Left hindlimb (tissue), 1 donor: ENCODE data around the gene EHMT1.

Experiments used
- DNase-seq: peaks from one replicate; pipeline ENCODE4 v3.0.0-alpha.2; 2018

Gene EHMT1

DNA sequence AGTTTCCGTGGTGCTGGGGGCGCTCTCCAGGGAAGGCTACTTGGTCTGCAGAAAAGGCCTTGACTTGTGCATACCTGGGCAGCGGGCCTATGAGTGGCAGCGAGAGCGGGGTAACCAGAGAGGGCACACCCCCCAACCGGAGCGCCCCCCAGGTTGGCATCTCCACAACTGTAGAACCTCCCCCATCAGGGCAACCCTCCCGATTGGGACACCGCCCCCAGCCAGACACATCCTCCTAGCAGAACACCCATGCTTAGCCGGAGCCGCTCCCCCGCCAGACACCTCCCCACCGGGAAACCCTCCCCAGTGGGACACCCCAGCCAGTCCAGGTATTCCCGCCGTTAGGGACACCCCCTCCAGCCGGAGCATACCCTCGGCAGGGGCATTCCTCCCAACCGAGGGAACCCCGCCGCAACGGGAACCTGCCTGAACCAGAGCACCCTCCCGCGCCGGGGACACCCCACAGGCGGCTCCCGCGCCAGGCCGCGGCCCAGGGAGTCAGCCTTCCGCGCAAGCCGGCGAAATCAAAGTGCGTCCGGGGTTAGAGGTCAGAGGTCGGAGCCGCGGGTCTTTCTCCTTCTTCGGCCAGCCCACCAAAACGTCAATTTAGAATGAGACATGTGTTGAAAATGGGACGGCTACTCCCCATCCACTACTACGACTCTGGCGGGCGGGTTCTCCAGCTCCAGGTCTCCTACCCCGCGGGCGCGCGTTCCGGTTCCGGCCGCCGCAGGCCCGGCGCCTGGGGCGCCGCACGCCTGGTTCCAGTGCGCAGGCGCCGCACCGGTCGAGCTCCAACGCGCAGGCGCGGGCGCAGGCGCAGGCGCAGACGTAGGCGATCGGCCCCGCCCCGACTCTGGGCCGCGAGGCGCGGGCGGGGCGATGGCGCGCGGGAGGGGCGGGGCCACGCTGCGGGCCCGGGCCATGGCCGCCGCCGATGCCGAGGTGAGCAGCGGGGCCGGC lies at the start of gene EHMT1:
Gene EHMT1, plus strand, starts transcription at position 901 of the 963 bp plus-strand sequence. Its CDS starts 24 bp downstream, at position 925.
- peak; percentile 91 for DNase-seq

DNA sequence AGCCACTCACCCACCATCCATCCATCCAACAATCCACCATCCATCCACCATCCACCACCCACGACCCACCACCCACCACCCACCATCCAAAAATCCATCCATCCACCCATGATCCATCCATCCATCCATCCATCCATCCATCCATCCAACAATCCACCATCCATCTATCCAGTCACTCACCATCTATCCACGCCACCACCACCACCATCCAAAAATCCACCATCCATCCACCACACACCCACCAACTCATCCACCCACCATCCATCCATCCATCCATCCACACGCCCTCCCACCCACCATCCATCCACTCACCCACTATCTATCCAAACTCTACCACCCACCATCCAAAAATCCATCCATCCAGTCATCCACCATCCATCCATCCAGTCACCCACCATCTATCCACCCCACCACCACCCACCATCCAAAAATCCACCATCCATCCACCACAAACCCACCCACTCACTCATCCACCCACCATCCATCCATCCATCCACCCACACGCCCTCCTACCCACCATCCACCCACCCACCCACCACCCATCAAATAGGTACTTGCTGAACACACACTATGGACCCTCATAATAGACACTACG lies 49.1 kb upstream of the EHMT1 start:
- DNase-seq: no peak

- no peak for DNase-seq
Observed at GRCh38 chr9:137570566-137570965, 48.2 kb upstream of the EHMT1 start.

- no peak for DNase-seq
Observed at GRCh38 chr9:137574192-137574591, 44.6 kb upstream of the EHMT1 start.

DNA sequence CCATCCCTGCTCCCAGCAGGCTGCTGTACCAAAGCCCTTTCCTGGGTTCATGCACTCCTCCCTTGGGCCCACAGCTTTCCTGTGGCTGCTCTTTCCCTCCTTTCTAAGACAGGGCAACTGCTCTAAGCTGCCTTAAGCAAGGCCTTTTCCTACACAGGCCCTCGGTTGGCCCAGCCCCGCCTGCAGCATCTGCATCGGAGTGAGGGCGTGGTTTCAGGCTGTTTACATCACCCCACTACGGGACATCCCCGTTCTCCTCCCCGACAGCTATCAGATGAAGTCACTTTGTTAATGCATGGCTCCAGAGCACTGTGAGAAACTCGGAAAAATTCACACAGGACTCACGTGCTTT lies 43.5 kb upstream of the EHMT1 start:
- no peak for DNase-seq

DNA sequence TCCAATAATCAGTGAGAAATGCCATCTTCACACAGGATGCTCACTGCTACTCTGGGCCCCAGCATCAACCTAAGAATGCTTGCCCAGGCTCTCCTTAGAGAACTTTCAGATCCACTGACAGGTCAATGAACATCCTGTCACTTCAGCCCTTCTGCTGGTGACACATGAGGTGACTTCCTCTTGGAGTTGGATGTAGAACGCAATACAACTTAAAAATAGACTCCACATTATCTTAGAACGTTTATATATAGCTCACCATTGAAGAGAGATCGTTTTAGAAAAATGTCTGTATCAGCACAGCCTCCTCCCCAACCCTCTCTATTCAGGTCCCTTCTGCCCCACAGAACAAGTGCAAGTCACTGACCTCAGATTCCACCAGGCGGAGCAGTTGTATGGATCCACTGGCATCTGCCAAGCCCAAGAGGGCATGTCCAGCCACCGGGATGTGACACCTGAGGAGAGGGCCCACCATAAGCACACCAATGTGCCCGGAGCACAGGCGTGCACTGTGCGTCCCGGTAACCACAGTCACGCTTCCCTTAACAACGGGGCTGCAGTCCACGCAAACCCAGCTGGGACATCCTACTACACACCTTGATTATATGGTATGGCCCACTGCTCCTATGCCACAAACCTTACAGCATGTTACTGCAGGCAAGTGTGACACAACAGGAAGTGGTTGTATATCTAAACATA lies 42.9 kb upstream of the EHMT1 start:
- DNase-seq: no peak

DNA sequence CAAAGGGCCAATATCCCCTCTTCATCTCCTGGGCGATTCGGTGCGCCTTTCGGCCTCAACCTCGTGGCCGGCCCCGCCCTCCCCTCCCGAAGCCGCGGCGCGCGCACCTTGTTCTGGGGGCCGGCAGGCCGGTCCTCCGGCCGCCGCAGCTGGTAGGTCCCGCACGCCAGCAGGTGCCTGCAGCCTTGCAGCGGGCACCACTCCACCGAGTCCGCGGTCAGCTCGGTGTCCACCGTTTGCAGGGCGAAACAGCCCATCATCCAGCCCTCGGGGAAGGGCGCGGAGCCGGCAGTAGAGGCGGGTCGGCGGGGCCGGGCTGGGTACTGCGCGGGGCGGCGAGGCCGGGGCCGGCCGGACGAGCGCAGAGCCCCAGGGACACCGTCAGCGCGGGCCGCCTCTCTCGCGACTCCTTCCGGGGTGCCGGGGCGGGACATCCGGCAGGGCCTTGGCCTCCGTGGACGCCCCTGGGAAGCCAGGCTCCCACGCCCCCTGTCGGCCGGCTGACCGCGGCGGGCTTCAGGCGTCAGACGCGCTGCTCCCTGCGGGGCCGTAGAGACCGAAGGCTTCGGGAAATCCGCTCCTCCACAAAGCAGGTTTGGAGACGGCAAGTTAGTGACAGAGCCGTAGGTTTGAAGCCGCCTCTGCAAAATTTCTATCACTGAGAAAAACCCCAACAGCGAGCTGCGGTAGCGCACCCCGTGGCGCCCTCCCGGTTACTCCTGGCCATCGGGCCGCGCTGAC lies 40.1 kb upstream of the EHMT1 start, which contains the start of gene DPH7:
Gene DPH7, minus strand, starts transcription at position 408 of the 741 bp plus-strand sequence. Its CDS starts 148 bp downstream, at position 260.
- peak; percentile 94 for DNase-seq

- peak; percentile 48 for DNase-seq
Observed at GRCh38 chr9:137579259-137579604, 39.6 kb upstream of the EHMT1 start.

DNA sequence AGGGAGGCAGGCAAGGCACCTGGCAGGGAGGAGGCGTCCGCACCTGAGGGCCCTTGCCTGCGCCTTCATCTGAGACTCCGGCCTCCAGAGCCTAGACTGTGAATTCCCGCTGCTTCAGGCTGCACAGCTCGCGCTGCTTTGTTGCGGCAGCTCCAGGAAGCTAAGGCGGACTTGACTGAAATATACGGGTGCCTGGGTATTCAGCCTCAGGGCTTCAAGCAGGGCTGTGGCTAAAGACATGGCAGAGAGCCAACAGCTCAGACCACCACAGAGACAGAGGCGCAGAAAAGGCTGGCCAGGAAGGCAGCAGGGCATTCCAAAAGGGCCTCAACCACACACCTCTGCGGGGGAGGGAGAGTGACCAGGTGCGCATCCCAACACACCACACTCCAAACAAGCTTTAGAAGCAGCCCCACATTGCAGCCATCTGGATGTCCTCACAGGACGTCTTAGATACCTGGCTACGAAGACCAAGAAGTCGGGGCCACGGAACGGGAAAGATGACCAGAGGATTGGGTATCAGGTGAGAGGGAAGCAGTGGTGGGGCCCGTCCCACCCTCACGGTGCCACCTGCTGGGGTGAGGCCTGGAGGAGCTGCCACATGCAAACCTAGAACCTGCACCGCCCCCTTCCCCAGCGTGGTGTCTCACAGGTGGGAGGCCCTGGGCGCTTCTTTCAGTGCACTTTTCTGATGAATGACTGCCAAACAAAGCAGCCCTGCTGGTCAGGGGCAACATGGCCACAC lies 38.4 kb upstream of the EHMT1 start:
- no peak for DNase-seq

DNA sequence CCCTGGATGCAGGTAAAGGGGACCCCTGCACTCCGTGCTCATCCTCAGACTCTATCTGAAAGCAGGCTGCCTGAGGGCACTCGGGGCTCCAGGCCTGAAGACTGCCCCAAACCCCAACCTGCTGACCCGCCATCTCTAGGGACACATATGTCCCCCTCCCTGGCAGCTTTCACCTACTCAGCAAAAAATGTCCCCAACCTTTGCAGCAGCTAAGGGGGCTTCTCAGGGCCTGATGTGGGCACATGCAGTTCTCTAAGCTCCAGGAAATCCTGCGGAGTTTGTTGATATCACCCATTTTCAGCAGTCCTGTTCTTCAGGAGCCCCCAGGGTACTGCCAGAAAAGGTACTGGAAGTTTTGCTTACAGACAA lies 37.9 kb upstream of the EHMT1 start:
- no peak for DNase-seq

GRCh38 chr9:137581361-137582285 lies 37.2 kb upstream of the EHMT1 start:
- DNase-seq: no peak

DNA sequence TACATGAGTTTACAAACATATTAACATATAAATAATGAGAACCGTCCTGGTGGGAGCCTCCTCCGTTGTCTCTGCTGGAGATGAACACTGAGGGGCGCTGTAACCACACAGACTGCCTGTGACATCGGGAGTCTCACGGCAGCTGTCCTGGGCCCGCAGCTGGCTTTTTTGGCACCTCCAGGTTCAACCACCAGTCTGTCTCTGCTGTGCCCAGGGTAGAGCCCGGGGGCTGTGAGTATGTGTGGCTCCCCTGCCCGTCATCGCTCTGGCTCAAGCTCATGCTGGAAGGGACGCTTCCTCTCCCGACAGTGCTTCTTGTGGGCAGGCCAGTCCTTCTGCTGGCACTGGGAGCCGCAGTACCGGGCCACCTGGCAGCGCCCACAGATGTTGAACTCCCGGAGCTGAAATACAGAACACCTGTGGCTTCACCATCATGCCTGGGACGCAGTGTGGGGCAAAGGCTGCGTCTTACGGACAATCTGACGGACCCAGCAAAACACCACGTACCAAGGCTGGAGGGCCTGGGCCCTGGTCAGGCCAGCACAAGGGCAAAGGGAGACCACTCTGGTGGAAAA lies 36.4 kb upstream of the EHMT1 start:
- DNase-seq: no peak

GRCh38 chr9:137583347-137583746 lies 35.5 kb upstream of the EHMT1 start:
- DNase-seq: no peak

DNA sequence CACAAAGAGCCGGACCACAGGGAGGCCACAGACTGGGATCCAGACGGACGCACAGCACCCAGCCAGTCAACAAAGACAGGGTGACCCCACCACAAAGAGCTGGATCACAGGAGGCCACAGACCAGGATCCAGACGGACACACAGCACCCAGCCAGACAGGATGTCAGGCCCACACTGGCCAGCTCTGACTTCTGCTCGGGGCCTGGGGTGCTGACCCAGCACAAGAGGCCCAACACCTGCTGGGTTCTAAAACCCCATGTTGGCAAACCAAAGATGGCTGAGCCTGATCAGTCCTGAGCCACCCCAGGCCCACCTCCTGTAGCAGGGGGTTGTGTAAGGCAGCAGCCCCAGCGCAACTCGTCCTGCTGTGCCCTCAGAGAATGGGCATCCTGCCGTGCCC lies 34.8 kb upstream of the EHMT1 start:
- DNase-seq: no peak

- DNase-seq: no peak
Observed at GRCh38 chr9:137586854-137587253, 32.0 kb upstream of the EHMT1 start.

- no peak for DNase-seq
Observed at GRCh38 chr9:137588311-137588710, 30.5 kb upstream of the EHMT1 start.

GRCh38 chr9:137588891-137589290 lies 29.9 kb upstream of the EHMT1 start:
- no peak for DNase-seq

DNA sequence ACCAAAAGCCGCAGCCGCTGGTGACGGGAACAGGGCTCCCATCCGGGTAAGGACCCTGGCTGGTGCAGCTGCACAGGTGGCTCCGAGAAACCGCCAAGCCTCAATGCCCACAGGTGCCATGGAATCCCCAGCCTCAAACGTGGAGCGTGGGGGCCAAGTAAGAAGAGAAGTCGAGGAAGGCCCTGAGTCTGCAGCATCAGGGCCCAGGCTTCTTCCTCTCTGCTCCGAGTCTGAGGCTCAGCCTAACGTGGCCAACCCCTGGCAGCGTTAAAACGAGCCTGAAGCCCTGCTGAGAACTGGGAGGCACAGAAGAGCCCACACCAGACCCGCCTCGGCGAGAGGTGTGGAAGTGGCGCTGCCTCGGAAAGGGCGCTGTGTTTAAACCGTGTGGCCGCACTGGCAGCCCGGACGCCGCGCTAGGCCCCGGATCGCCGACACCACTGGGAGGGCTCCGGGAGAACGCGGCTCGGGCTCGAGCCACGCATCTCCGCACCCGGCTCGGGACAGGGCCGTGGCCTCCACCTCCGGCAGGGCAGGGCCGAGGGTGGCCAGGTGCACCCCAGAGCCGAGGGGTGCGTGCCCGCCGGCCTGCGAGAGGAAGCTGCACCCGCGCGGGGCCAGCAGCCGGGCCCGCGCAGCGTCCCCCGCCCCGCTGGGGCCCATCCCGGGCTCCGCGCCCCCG lies 29.2 kb upstream of the EHMT1 start:
- no peak for DNase-seq

- no peak for DNase-seq
Observed at GRCh38 chr9:137590123-137590468, 28.7 kb upstream of the EHMT1 start.
